ENCODE measurements around the gene DGKD. TPM values are rescaled to one million over a fixed set of nuclear protein-coding genes. Genes with fewer than 3 reads are reported as not detected.

Gene DGKD
- total RNA-seq, 1 donor from 2014 or later = 15.3 TPM

GRCh38 chr2:233422649-233423551 is 68.6 kb downstream of the DGKD start:
- Mint-ChIP-seq H3K4me1 (ENCODE audit: unreplicated experiment) (peaks cover 22% of the 10 kb centered on the region), H3K4me3 (ENCODE audit: unreplicated experiment) (no peak overlapping the region), H3K9me3 (ENCODE audit: unreplicated experiment) (no peaks in the 10 kb centered on the region), H3K36me3 (ENCODE audit: low read depth, unreplicated experiment) (peaks cover 6% of the 10 kb centered on the region), H3K27ac (ENCODE audit: unreplicated experiment) (no peak overlapping the region), H3K27me3 (ENCODE audit: unreplicated experiment) (peaks cover 3% of the 10 kb centered on the region)
- no peak for TF ChIP-seq CTCF (IDR thresholded peaks at IDR 0.05; ENCODE audit: unreplicated experiment)
- DNase-seq (ENCODE audit: low spot score) = no peak

GRCh38 chr2:233423552-233423860 is 69.2 kb downstream of the DGKD start:
- Mint-ChIP-seq H3K36me3 (ENCODE audit: low read depth, unreplicated experiment) (peaks cover 6% of the 10 kb centered on the region), H3K9me3 (ENCODE audit: unreplicated experiment) (no peaks in the 10 kb centered on the region), H3K4me3 (ENCODE audit: unreplicated experiment) (no peak overlapping the region), H3K27me3 (ENCODE audit: unreplicated experiment) (peaks cover 3% of the 10 kb centered on the region), H3K4me1 (ENCODE audit: unreplicated experiment) (peaks cover 22% of the 10 kb centered on the region), H3K27ac (ENCODE audit: unreplicated experiment) (no peak overlapping the region)
- no peak for TF ChIP-seq CTCF (IDR thresholded peaks at IDR 0.05; ENCODE audit: unreplicated experiment)
- DNase-seq (ENCODE audit: low spot score) = no peak

GRCh38 chr2:233424154-233424951 is 70.1 kb downstream of the DGKD start:
- no peak for DNase-seq (ENCODE audit: low spot score)
- H3K27me3 Mint-ChIP-seq (ENCODE audit: unreplicated experiment) = peaks cover 3% of the 10 kb centered on the region
- H3K9me3 Mint-ChIP-seq (ENCODE audit: unreplicated experiment) = no peaks in the 10 kb centered on the region
- TF ChIP-seq CTCF (IDR thresholded peaks at IDR 0.05; ENCODE audit: unreplicated experiment) = no peak
- no peak overlapping the region for H3K4me3 Mint-ChIP-seq (ENCODE audit: unreplicated experiment)
- H3K36me3 Mint-ChIP-seq (ENCODE audit: low read depth, unreplicated experiment) = peaks cover 3% of the 10 kb centered on the region
- peaks cover 15% of the 10 kb centered on the region for H3K4me1 Mint-ChIP-seq (ENCODE audit: unreplicated experiment)
- H3K27ac Mint-ChIP-seq (ENCODE audit: unreplicated experiment) = no peak overlapping the region

GRCh38 chr2:233426619-233427342 is 72.5 kb downstream of the DGKD start:
- Mint-ChIP-seq H3K36me3 (ENCODE audit: low read depth, unreplicated experiment) (peaks cover under 1% of the 10 kb centered on the region), H3K4me1 (ENCODE audit: unreplicated experiment) (peaks cover 5% of the 10 kb centered on the region), H3K4me3 (ENCODE audit: unreplicated experiment) (no peak overlapping the region), H3K9me3 (ENCODE audit: unreplicated experiment) (no peaks in the 10 kb centered on the region), H3K27ac (ENCODE audit: unreplicated experiment) (no peak overlapping the region), H3K27me3 (ENCODE audit: unreplicated experiment) (peaks cover 4% of the 10 kb centered on the region)
- no peak for TF ChIP-seq CTCF (IDR thresholded peaks at IDR 0.05; ENCODE audit: unreplicated experiment)
- DNase-seq (ENCODE audit: low spot score) = no peak
